ENCODE data around the gene PIP4K2C.
"Not testable (repeated sequence)": the region's sequence is repeated elsewhere in the genome, so short reads cannot be mapped to it uniquely, and the experiment has no call there.

PIP4K2C gene

GRCh38 chr12:57611108-57611826 is 20.3 kb downstream of the PIP4K2C start, which contains the start of gene ARHGEF25:
TSS of gene ARHGEF25 (plus strand) at chr12:57611435. CDS start at chr12:57611895, 460 bp downstream.
- DNase-seq, result peak; percentile 68 to 77

GRCh38 chr12:57611827-57612710 is 21.1 kb downstream of the PIP4K2C start:
- DNase-seq, result no peak

- no peak for DNase-seq
Measured at GRCh38 chr12:57612711-57613426, 21.9 kb downstream of the PIP4K2C start.

GRCh38 chr12:57613427-57614109 is 22.6 kb downstream of the PIP4K2C start:
- no peak for DNase-seq

GRCh38 chr12:57614178-57614947 is 23.4 kb downstream of the PIP4K2C start:
- DNase-seq, result peak; percentile 52 to 53

- DNase-seq, result no peak
Measured at GRCh38 chr12:57614948-57615500, 24.0 kb downstream of the PIP4K2C start.

- no peak for DNase-seq
Measured at GRCh38 chr12:57615637-57616036, 24.6 kb downstream of the PIP4K2C start.

GRCh38 chr12:57616383-57617101 is 25.6 kb downstream of the PIP4K2C start:
- no peak for DNase-seq

- no peak for DNase-seq
Measured at GRCh38 chr12:57617942-57618341, 26.9 kb downstream of the PIP4K2C start.

- DNase-seq, result not testable (repeated sequence)
Measured at GRCh38 chr12:57618431-57618830, 27.4 kb downstream of the PIP4K2C start.

GRCh38 chr12:57618966-57619433 is 28.0 kb downstream of the PIP4K2C start:
- no peak for DNase-seq

- peak in 1 of 2 experiments; percentile 53 for DNase-seq
Measured at GRCh38 chr12:57619434-57620244, 28.6 kb downstream of the PIP4K2C start.

GRCh38 chr12:57620245-57620935 is 29.4 kb downstream of the PIP4K2C start:
- no peak for DNase-seq

GRCh38 chr12:57620936-57621496 is 30.0 kb downstream of the PIP4K2C start:
- peak in 1 of 2 experiments; percentile 40 for DNase-seq

GRCh38 chr12:57621497-57622292 is 30.7 kb downstream of the PIP4K2C start:
- peak; percentile 74 to 78 for DNase-seq

- DNase-seq, result no peak
Measured at GRCh38 chr12:57622293-57623245, 31.6 kb downstream of the PIP4K2C start.

GRCh38 chr12:57623385-57623784 is 32.4 kb downstream of the PIP4K2C start:
- DNase-seq, result no peak

Measured in activated T-cell treated with anti-CD3 and anti-CD28 coated beads, Interleukin-2, amount 50 U/mL, for 48 hours (primary cell).